ENCODE results near the gene CMAS. TPM values are rescaled to one million over a fixed set of nuclear protein-coding genes. Genes with fewer than 3 reads are reported as not detected.
A peak's percentile ranks its signal among the peaks of the same experiment; 100 is the strongest.

CMAS gene
- total and polyA plus RNA-seq, 2 of the 8 experiments (the other 6 are each of a cell fraction or from before 2014, with no cell fraction given): 13.2 to 59.8 TPM

- no peaks in the 10 kb centered on the region for H3K9me3 ChIP-seq (ENCODE audit: insufficient read depth in 2 of 2, low read depth in 1 of 2, low read length in 1 of 2)
- H2BK15ac ChIP-seq (ENCODE audit: low read length): no peak overlapping the region
- 68% methylated on average over 6 of the region's 6 CpGs; no CpG with 5 or more reads in 1 of the 2 experiments for WGBS, 2 experiments (ENCODE audit: extremely low coverage in 1 of 2, insufficient coverage in 1 of 2, insufficient read length in 1 of 2, insufficient replicate concordance in 2 of 2, low coverage in 1 of 2, low lambda C conversion rate in 2 of 2, missing lambda C conversion rate in 1 of 2)
- ChIA-PET CTCF (ENCODE audit: partially characterized antibody) (interaction anchor here (0.6 to 5.1 kb wide), 33 partner anchors 10 to 391 kb away, joined by 3 to 29 read pairs (median 4); no protein-coding TSS in a partner anchor), POLR2A (ENCODE audit: partially characterized antibody) (interaction anchor here (1.4 kb wide), 1 partner anchor 234 kb away, joined by 3 read pairs; no protein-coding TSS in a partner anchor)
- no peak overlapping the region for H2BK120ac ChIP-seq (replicated peaks; ENCODE audit: low read depth, low read length)
- H3K4me1 ChIP-seq (replicated peaks in 1 of 4; ENCODE audit: control insufficient read depth in 3 of 4, insufficient read depth in 4 of 4, low read length in 3 of 4): no peaks in the 10 kb centered on the region
- no peaks in the 10 kb centered on the region for H3K27me3 ChIP-seq (replicated peaks in 1 of 4; ENCODE audit: control insufficient read depth in 3 of 4, extremely low read depth in 1 of 4, insufficient read depth in 3 of 4, low read length in 3 of 4)
- TF ChIP-seq GABPA (IDR thresholded peaks at IDR 0.05; ENCODE audit: borderline replicate concordance, insufficient read depth, low read length) (no peak), YY1 (IDR thresholded peaks at IDR 0.05; ENCODE audit: low read depth, low read length) (peak; percentile 84), E2F6 (IDR thresholded peaks at IDR 0.05) (0 out of 2 replicates have a peak, but pooled peaks have one; percentile 40), RAD21 (IDR thresholded peaks at IDR 0.05 in 1 of 2, conservative IDR thresholded peaks at IDR 0.05 in 1 of 2; ENCODE audit: low read depth in 2 of 2, low read length in 2 of 2) (peak; percentile 74 to 78), KDM1A (IDR thresholded peaks at IDR 0.05; ENCODE audit: borderline replicate concordance, low read length) (no peak), CEBPB (IDR thresholded peaks at IDR 0.05; ENCODE audit: low read depth, low read length) (0 out of 2 replicates have a peak, but pooled peaks have one; percentile 4)
- TF ChIP-seq, protein P1, sequence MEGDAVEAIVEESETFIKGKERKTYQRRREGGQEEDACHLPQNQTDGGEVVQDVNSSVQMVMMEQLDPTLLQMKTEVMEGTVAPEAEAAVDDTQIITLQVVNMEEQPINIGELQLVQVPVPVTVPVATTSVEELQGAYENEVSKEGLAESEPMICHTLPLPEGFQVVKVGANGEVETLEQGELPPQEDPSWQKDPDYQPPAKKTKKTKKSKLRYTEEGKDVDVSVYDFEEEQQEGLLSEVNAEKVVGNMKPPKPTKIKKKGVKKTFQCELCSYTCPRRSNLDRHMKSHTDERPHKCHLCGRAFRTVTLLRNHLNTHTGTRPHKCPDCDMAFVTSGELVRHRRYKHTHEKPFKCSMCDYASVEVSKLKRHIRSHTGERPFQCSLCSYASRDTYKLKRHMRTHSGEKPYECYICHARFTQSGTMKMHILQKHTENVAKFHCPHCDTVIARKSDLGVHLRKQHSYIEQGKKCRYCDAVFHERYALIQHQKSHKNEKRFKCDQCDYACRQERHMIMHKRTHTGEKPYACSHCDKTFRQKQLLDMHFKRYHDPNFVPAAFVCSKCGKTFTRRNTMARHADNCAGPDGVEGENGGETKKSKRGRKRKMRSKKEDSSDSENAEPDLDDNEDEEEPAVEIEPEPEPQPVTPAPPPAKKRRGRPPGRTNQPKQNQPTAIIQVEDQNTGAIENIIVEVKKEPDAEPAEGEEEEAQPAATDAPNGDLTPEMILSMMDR (IDR thresholded peaks at IDR 0.05; ENCODE audit: control extremely low read depth in 1 of 3, insufficient read depth in 1 of 3, low read depth in 1 of 3, low read length in 3 of 3): peak; percentile 22 to 80 (median 74)
- H3K56ac ChIP-seq (replicated peaks; ENCODE audit: insufficient read length, low read depth, low read length): no peak overlapping the region
- H3K23ac ChIP-seq (ENCODE audit: insufficient read length): no peak overlapping the region
- no peak overlapping the region for H3K4me3 ChIP-seq (ENCODE audit: extremely low read depth in 1 of 4, insufficient read depth in 2 of 4, low read depth in 3 of 4, low read length in 4 of 4)
- H2AFZ ChIP-seq (ENCODE audit: low read length): peak overlapping the region; percentile 97
- peak in 1 of 2 experiments; percentile 54 for DNase-seq (ENCODE audit: low read depth in 1 of 2, low spot score in 2 of 2)
- no peaks in the 10 kb centered on the region for H4K20me1 ChIP-seq (replicated peaks in 1 of 2; ENCODE audit: control insufficient read depth in 1 of 2, insufficient read depth in 2 of 2, low read length in 2 of 2)
- H4K8ac ChIP-seq (ENCODE audit: extremely low read depth, insufficient read depth, low read length): no peak overlapping the region
- no peak overlapping the region; a peak in 1 of 4 replicates for H3K4me2 ChIP-seq (ENCODE audit: insufficient read depth in 1 of 2, low read depth in 2 of 2, low read length in 2 of 2)
- no peaks in the 10 kb centered on the region for H3K36me3 ChIP-seq (ENCODE audit: control insufficient read depth in 2 of 4, insufficient read depth in 4 of 4, low read length in 3 of 4)
- FAIRE-seq: peak; percentile 89
- 0 out of 2 replicates have a peak overlapping the region, but pooled peaks have one; percentile 18 for H2BK20ac ChIP-seq (ENCODE audit: low read length)
- H3K27ac ChIP-seq (ENCODE audit: low read depth, low read length): no peak overlapping the region
- no peak overlapping the region for H2BK5ac ChIP-seq (ENCODE audit: low read depth, low read length)
- no peak overlapping the region for H4K5ac ChIP-seq (ENCODE audit: insufficient read length, low read depth, low read length)
- no peak overlapping the region for H2AK5ac ChIP-seq (ENCODE audit: low read depth, low read length)
- H3K9ac ChIP-seq (replicated peaks in 1 of 4; ENCODE audit: extremely low read depth in 1 of 4, low read depth in 3 of 4, low read length in 3 of 4): no peak overlapping the region
- H3K23me2 ChIP-seq (ENCODE audit: low read depth, low read length): no peaks in the 10 kb centered on the region
- H3K4ac ChIP-seq (replicated peaks; ENCODE audit: insufficient read length, low read depth, low read length): peak overlapping the region; percentile 83
- no peaks in the 10 kb centered on the region for H3K79me2 ChIP-seq (ENCODE audit: control insufficient read depth in 1 of 2, insufficient read depth in 2 of 2, low read length in 2 of 2)
- H2BK12ac ChIP-seq (ENCODE audit: low read depth, low read length): no peak overlapping the region
- no peak overlapping the region for H3K18ac ChIP-seq (ENCODE audit: extremely low read depth, low read length)
- peak overlapping the region; percentile 40 for H4K91ac ChIP-seq (replicated peaks; ENCODE audit: insufficient read length, low read length)
- H3K79me1 ChIP-seq (ENCODE audit: low read depth, low read length): no peaks in the 10 kb centered on the region
- no peak overlapping the region for H3K14ac ChIP-seq (ENCODE audit: insufficient read length)
These were observed 55.1 kb downstream of the CMAS start for GRCh38 chr12:22100958-22101748.
